ENCODE results near the gene RBM5.
"Not testable (repeated sequence)": the region's sequence is repeated elsewhere in the genome, so short reads cannot be mapped to it uniquely, and the experiment has no call there.

The RBM5 gene

GRCh38 chr3:50088725-50089608, at the start of gene RBM5:
Gene RBM5 (plus strand): TSS chr3:50088919. CDS start chr3:50090435, 1,516 bp downstream.
- peak; percentile 76 to 91 for DNase-seq (ENCODE audit: low read depth in 1 of 2, low spot score in 1 of 2)

- DNase-seq (ENCODE audit: low read depth in 1 of 2, low spot score in 1 of 2): no peak
Measured at GRCh38 chr3:50044976-50045375, 43.7 kb upstream of the RBM5 start.

GRCh38 chr3:50047426-50047825, 41.3 kb upstream of the RBM5 start:
- no peak for DNase-seq (ENCODE audit: low read depth in 1 of 2, low spot score in 1 of 2)

DNA sequence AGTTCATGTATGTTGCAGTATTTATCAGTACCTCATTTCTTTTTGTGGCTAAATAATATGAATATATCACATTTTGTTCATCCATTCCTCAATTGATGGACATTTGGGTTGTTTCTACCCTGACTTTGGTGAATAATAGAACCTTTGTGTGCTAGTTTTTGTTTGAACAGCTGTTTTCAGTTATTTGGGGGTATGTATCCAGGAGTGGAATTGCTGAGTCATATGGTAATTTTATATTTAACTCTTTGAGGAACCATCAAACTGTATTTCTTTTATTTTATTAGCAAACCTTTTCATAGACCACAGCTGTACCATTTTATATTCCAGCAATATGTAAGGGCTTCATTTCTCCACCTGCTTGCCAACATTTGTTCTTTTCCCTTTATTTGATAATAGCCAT, 38.4 kb upstream of the RBM5 start:
- DNase-seq (ENCODE audit: low read depth in 1 of 2, low spot score in 1 of 2): no peak

- no peak for DNase-seq (ENCODE audit: low read depth in 1 of 2, low spot score in 1 of 2)
Measured at GRCh38 chr3:50057756-50058155, 31.0 kb upstream of the RBM5 start.

DNA sequence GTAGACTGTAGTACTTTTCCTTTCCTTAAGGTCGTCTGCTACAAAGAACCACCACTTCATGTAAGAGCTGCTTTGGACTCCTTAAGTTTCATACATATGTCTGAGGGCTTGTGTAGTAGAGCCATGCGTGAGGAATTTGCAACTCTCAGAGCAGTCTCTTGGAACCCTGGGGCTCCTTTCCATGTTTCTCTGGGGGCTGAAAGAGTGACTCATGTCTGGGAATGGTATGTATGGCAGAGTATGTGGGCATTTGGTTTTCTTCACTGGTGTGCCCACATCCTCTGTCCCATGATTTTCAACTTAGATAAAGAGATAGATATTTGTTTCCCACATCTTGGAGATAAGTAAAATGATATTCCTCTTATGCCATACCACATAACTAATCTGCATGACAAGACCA, 20.6 kb upstream of the RBM5 start:
- DNase-seq (ENCODE audit: low read depth in 1 of 2, low spot score in 1 of 2): no peak

DNA sequence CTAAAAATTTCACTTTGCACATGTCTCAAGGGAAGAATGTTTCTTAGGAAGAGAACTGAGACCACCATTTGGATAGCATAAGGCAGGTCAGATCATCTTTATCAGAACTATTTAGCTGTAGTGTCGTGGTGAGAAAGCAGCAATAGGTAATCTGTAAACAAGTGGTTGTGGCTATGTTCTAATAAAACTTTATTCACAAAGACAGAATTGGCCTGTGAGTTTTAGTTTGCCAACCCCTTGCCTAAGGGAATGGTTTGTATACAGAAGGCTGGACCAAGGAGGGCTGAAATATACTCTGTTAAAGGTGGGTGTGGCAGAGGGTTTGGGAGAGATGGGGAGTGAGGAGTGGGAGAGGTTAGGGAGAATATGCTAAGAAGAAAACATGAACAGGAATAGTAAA, 10.6 kb upstream of the RBM5 start:
- no peak for DNase-seq (ENCODE audit: low read depth in 1 of 2, low spot score in 1 of 2)

DNA sequence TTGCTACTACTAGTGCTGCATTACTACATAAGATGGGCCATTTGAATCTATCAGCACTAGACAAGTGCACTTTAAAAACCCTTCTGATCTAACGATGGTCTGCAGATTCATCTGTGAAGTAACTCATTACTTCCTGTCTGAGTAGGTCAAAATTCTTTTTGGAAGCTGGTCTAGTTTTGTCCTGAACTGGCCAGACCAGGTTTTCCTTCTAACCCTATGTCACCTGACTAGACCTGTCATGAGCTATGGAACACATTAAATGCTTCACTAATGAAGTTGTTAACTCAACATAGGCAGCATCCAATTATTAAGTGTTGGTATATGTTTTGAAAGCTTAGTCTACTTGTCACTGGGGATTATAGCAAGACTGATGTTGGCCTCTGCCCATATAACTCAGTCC, 10.1 kb upstream of the RBM5 start:
- no peak for DNase-seq (ENCODE audit: low read depth in 1 of 2, low spot score in 1 of 2)

GRCh38 chr3:50084951-50085350, 3.8 kb upstream of the RBM5 start:
- DNase-seq (ENCODE audit: low read depth in 1 of 2, low spot score in 1 of 2): not testable (repeated sequence)

DNA sequence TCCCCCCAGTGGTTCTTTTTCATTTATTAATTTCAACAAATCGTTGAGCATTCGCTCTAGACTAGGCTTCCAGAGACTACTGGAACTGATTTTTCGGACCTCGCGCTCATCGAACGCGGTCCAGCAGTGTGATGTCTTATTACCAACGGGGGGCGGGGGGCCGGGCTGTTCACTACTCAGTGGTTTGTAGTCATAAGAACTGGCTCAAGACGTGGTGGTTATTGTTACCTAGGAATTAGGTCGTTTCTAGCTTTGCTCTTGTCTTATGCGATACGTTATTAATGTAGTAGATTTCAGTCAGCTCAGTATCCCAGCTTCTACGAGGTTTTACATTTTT, 858 bp downstream of the RBM5 start:
- no peak for DNase-seq (ENCODE audit: low read depth in 1 of 2, low spot score in 1 of 2)

DNA sequence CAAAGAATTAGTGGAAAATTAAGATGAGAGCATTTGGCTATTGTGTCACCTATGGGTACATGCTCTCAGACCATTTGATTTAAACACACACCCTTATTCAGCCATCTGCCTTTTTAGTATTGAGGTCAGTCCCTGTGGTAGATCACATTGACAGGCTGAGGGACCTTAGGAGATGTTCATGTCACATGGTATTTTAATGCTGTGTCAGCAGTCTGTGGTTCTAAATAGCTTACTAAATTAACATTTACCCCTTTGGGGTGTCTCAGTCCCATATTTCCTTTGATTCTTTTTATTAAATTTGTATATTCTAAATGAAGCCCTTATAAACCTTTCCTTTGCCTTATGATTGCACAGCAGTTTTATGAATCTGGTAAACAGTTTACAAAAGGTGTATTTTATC, 2.3 kb downstream of the RBM5 start:
- DNase-seq (ENCODE audit: low read depth in 1 of 2, low spot score in 1 of 2): no peak

- no peak for DNase-seq (ENCODE audit: low read depth in 1 of 2, low spot score in 1 of 2)
Measured at GRCh38 chr3:50095352-50095998, 6.8 kb downstream of the RBM5 start.

DNA sequence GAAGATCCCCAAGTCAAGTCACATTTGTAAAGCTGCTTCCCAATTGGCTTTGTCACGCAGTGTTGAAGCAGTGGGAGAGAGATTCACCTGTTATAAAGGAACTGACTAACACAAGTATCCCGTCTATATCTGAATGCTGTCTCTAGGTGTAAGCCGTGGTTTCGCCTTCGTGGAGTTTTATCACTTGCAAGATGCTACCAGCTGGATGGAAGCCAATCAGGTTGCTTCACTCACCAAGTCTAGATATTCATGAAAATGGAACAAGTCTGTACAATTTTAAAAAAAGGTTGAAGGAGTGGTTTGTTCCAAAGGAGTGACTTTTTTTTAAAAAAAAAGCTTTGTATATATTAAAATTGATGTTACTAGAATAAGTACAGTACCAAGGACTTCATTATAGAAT, 11.7 kb downstream of the RBM5 start:
- DNase-seq (ENCODE audit: low read depth in 1 of 2, low spot score in 1 of 2): no peak

DNA sequence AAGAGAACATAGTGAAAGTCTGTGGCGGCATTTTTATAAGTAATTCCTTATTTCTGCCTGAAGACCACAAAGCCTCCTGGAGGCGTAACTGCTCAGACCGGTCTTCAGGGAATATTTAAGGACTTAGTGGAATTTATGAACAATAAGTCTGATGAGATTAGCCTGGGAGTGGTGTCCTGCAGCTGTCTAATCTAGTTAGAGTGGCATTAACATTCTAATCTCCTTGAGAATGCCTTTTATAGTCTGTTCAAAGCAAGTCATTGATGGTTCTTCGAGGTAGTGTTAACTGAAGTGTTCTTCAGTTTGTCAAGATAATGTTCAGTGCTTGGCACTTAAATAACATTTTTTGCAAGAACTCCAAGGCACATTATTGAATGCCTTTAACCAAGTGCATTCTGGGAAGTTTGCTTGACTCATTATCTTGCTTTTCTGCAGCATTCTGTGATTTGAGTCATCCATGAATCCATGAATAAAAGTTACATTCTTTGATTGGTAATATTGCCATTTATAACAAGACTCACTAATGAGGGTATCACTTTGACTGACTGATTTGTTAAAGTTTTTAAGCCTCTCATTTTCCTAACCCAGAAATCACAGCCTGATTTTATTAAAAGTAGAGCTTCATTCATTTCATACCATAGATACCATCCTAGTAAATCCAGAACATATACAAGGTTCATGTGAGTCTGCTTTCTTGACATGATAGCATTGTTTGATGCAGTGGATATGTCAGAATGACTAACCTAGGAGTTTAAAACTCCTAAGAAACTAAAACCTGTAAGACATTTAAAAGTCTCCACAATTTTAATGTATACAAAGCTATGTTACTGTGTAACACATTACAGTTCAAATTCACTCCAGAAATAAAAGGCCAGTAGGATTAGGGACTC, 12.5 kb downstream of the RBM5 start:
- DNase-seq (ENCODE audit: low read depth in 1 of 2, low spot score in 1 of 2): no peak

- DNase-seq (ENCODE audit: low read depth in 1 of 2, low spot score in 1 of 2): no peak
Measured at GRCh38 chr3:50102558-50102957, 13.8 kb downstream of the RBM5 start.

- no peak for DNase-seq (ENCODE audit: low read depth in 1 of 2, low spot score in 1 of 2)
Measured at GRCh38 chr3:50111757-50112156, 23.0 kb downstream of the RBM5 start.

- no peak for DNase-seq (ENCODE audit: low read depth in 1 of 2, low spot score in 1 of 2)
Measured at GRCh38 chr3:50112462-50112861, 23.7 kb downstream of the RBM5 start.

GRCh38 chr3:50117120-50117519, 28.4 kb downstream of the RBM5 start:
- no peak for DNase-seq (ENCODE audit: low read depth in 1 of 2, low spot score in 1 of 2)

DNA sequence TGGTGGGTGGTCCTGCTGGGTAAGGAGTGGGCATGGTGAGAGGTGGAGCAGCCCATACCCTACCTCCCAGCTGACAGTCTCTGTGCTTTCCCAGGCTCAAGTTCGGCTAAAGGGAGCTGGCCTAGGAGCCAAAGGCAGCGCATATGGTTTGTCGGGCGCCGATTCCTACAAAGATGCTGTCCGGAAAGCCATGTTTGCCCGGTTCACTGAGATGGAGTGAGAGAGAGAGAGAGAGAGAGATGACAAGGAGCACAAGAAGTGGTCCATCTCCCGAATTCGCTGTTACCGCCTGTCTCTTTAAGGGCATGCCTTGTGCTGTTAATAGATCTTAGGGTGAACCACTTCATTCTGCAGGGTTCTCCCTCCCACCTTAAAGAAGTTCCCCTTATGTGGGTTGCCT, 29.5 kb downstream of the RBM5 start:
- DNase-seq (ENCODE audit: low read depth in 1 of 2, low spot score in 1 of 2): no peak

DNA sequence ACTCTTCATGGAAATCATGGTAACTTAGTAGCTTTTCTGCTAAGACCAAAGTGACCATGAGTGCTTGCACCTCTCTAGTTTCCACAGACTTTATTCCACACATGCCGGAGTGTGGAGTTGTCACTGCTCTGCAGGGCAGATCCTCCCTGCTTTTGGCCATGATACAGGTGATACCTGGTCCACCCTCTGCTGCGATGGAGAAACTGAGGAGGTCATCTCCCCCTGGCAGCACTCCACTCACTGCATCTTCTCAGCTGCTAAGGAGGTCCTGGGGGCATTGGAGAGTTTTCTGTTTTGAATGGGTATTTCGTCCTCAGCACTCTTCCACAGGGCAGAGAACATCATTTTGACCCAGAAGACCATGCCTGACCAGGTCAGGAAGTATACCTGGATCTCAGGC, 31.1 kb downstream of the RBM5 start:
- no peak for DNase-seq (ENCODE audit: low read depth in 1 of 2, low spot score in 1 of 2)

GRCh38 chr3:50120364-50121071, 31.8 kb downstream of the RBM5 start:
- DNase-seq (ENCODE audit: low read depth in 1 of 2, low spot score in 1 of 2): no peak
